ENCODE measurements around the gene ARID3B. TPM values are rescaled to one million over a fixed set of nuclear protein-coding genes. Genes with fewer than 3 reads are reported as not detected.

The ARID3B gene
- total RNA-seq, 1 donor from 2014 or later, result 1.6 TPM

- intact Hi-C loops (cut with DNase I), result no loop called here
- ATAC-seq (ENCODE audit: poor library complexity) (no peak), DNase-seq (no peak)
These were observed 105.5 kb downstream of the ARID3B start for GRCh38 chr15:74646480-74646879.

Other genes starting within 250 kb of the ARID3B start
- gene CYP11A1, start 173.6 kb upstream of the ARID3B start, total RNA-seq, result 0.51 TPM
- gene SEMA7A, start 107.3 kb upstream of the ARID3B start, total RNA-seq, result 1.2 TPM
- 44.6 TPM for gene UBL7, start 80.1 kb upstream of the ARID3B start, total RNA-seq
- gene CLK3, start 74.6 kb downstream of the ARID3B start, total RNA-seq, result 44.0 TPM
- 14.4 TPM for gene EDC3, start 154.8 kb downstream of the ARID3B start, total RNA-seq
- 0.30 TPM for gene CYP1A1, start 184.3 kb downstream of the ARID3B start, total RNA-seq
- gene CYP1A2, start 207.6 kb downstream of the ARID3B start, total RNA-seq, result not detected
- gene CSK, start 240.9 kb downstream of the ARID3B start, total RNA-seq, result 45.5 TPM